ACHN (cell line): ENCODE results near the gene MPZL1.

Source experiments
- DNase-seq: peaks from one replicate; pipeline ENCODE4 v3.0.0-alpha.2; 2015
- in situ Hi-C: cut with HindIII; loops from 2 replicates; pipeline ENCODE4 v1.10.0; 2017; ENCODE audit warnings: low sequenced_read_pairs, low pct_ligation_motif_present, low pct_unique_long_range_greater_than_20kb

The MPZL1 gene

DNA sequence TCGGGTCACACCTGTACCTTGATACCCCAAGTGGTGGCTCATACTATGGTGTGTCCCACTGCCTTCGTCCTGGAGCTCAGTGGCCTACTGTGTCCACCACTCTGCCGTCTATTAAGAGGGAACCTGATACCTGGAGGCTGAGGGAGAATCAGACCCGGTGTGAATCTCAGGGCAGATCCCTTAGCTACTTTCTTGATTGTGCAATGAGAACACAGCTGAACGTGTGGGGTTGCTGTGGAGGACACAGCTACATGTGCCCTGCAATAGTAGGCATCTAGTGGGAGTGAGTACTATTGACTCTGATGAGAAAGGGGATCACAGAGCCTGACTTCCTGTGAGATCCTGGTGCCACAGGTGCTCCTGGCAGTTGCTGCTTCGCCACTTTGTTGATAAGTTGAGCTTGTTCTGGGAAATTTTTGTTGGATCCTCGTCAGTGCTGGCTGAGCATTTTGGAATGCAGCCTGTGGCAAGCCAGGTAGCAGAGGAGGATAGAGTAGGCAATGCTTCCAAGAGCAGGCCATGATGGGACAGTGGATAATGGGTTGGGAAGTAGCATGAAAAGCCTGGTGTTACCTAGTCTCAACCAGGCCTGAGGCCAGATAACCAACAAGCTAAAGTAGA, 28.2 kb upstream of the MPZL1 start:
- no peak for DNase-seq
- in situ Hi-C loops, result no loop called here

DNA sequence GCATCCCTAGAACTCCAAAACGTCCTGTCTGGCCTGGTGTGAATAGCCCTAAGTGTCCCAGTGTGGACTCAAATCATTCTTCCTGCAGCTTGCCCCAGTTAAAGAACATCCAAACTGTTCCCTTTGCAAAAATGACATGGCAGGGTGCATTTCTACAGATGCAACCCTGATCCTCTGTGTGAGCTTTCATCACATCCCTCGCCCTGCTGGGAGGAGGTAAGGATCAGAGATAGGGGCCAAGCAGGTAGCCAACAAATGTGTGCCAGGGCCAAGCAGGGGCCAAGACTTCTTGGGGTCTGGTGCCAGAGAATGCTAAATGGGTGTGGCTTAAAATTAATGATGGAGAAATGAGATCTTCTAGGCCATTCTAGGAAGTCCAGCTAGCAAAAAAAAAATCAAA, 27.1 kb upstream of the MPZL1 start:
- in situ Hi-C loops, result no loop called here
- DNase-seq, result no peak

DNA sequence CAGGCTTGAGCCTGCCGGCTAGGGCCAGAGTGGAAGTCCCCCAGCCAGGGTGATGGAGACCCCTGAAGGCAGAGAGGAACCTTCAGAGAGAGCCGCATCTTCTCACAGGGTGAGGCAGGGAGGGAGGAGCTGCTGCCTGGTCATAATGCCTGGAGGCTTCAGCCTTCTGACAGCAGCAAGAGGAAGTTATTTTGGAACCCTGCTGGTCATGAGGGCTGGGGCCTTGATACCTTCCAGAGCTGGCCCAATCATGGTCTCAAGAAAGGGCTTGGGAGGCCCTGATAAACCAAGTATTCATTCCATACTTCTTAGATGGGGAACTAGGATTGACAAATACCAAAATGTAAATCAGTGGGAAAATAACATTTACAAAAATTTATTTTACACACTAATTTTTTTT, 26.6 kb upstream of the MPZL1 start:
- in situ Hi-C loops, result no loop called here
- no peak for DNase-seq

DNA sequence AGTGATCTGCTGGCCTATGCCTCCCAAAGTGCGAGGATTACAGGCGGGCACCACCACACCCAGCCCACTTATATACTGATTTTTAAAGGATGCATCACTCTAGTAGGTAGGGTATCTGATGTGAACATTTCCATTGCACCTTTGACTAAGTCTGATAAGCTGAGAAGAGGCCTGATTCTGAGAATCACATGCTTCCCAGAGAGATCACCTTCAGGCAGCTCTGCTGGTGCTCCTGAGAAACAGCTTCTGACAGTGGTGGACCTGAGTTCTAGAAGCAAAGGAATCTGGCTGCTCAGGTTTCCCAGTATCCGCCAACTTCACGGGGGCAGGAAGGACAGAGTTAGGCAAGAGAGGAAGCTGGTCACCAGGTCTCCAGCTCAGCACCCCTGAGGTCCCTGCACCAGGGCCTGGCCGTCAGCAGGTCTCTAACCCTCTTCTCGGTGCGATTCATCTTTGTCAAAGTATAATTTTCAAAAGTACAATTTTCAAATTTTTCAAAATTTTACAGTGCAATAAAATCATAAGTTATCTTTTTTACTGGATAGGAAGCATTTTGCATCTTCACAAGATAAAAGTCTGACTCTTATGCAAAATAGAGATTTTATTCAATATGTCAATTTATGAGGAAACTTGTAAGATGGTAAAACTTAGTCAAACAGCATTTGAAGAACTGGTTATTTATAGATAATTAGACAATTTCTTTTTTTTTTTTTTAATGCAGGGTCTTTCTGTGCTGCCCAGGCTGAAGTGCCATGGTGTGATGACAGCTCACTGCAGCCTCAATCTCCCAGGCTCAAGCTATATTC, 25.8 kb upstream of the MPZL1 start:
- no peak for DNase-seq
- in situ Hi-C loops, result no loop called here

DNA sequence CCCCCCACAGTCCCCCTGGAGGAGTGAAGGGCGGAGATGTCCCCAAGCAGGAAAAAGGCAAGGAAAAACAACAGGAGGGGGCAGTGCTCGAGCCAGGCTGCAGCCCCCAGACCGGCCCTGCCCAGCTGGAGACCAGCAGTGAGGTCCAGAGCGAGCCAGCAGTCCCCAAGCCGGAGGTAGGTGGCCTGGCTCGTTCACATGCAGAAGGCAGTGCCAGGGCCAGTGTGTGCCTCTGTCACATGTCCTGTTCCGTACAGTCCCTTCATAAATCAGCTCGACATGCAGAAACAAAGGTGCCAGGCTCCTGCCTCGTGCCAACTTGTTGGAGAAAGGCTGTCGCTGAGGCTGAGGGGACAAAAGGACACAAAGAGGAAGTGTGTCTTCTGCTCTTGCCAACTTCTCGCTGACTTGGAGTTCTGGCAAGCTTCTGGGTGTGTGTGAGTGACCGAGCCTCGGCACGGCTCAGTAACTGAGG, 24.1 kb upstream of the MPZL1 start:
- DNase-seq, result no peak
- in situ Hi-C loops, result no loop called here

DNA sequence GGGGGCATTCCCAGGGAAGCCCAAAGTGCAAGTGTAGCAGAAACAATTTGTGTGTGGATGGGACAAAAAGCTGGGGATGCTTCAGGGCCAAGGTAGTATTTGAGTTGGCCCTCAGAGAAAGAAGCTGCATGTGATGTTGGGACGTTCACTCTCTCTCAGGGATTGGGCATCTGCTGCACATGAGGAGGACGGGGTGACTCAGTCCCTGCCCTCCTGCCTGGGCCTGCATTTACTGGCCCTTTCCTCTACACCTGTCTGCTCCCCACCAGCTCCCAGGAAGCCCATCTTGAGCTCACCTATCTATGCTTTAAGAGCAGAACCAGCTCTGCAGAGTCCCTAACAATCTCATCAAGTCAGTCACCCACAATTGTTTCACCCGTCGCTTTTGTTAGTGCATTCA, 23.5 kb upstream of the MPZL1 start:
- no peak for DNase-seq
- in situ Hi-C loops, result no loop called here

DNA sequence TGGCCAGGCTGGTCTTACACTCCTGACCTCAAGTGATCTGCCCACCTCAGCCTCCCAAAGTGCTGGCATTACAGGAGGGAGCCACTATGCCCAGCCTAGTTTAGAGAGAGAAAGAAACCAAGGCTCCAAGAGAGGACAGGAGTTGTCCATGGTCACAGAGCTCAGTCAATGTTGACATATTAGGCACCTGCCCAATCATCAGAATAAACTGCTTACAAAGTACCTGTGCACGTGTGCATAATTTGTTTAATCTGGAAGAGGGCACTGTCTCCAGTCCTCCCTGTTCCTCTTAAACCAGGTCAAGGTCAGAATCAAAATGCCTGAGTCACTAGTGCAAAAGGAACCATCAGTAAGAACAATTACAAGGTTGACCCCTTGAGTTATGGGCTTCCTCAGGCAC, 20.3 kb upstream of the MPZL1 start:
- in situ Hi-C loops, result no loop called here

DNA sequence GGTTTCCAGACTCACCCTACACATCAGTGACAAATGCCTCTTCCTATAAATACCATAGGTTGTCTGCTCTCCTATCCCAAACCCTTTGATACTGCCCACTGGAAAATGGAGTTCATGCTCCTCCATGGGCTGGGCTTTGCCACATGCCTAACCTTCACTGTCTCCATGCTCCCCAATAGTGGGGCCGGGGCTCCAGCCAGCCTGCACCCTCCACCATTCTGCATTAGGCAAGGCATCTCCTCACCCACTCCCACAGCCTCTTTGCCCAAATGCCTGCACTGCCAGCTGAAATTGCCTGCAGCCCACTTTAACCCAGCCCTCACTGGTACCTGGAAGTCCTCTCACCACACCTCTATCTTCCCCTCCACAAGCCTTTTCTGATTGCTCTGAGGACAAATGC, 18.2 kb upstream of the MPZL1 start:
- DNase-seq, result no peak
- in situ Hi-C loops, result no loop called here

More for the DNA sequence above, 20.3 kb upstream of the MPZL1 start:
- DNase-seq, result no peak

DNA sequence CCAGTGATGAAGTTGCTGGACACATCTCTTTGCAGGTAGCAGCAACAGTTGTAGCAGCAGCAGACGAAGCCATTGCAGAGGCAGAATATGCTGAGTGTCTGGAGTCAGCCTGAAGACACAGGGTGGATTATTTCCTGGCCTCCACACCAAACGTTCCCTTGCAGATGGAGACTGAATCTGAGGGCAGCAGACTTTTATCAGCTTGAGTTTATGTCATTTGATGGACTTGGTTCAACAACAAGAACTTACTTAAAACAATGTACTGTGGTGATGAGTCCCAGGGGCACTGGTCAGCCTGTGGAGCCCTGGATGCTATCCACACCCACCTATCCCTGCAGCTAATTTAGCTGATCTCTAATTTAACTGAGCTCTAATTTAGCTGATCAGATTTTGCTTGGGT, 17.1 kb upstream of the MPZL1 start:
- DNase-seq, result no peak
- in situ Hi-C loops, result no loop called here

DNA sequence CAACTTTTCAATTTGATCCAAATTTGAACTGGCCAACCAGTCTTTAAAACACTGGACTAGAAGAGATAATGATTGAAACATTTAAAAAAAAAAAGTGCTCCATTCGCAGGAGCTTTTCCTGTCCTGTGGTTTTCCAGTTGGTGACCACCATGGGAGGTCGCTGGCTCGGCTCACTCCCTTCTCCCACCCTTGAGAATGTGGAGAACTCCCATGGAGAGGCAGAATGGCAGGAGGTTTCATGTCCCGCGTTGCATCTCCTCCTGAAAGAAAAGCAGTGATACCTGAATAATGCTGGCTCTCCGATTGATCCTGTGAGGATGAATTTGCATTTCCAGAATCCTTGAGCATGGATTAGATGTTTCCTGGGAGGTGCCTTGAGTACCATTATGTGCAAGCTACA, 16.5 kb upstream of the MPZL1 start:
- DNase-seq, result no peak
- in situ Hi-C loops, result no loop called here

DNA sequence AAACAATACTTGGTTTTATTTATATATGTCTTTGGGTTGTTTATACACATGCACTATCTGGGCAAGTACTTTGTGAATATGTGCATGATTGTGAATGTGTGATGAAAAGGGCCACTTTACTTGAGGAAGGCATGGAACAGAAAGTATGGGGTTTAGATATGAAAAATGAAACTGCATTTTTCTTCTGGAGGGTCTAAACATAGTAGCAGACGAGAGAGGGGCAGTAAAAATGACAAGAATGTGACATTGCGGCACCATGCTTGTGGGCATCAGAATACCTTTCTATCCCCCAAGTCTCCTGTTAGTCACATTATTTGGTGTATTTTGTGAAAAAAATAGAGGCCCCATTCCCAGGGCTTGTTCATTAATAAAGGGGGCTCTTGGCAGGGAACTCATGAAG, 15.4 kb upstream of the MPZL1 start:
- DNase-seq, result no peak
- in situ Hi-C loops, result no loop called here

DNA sequence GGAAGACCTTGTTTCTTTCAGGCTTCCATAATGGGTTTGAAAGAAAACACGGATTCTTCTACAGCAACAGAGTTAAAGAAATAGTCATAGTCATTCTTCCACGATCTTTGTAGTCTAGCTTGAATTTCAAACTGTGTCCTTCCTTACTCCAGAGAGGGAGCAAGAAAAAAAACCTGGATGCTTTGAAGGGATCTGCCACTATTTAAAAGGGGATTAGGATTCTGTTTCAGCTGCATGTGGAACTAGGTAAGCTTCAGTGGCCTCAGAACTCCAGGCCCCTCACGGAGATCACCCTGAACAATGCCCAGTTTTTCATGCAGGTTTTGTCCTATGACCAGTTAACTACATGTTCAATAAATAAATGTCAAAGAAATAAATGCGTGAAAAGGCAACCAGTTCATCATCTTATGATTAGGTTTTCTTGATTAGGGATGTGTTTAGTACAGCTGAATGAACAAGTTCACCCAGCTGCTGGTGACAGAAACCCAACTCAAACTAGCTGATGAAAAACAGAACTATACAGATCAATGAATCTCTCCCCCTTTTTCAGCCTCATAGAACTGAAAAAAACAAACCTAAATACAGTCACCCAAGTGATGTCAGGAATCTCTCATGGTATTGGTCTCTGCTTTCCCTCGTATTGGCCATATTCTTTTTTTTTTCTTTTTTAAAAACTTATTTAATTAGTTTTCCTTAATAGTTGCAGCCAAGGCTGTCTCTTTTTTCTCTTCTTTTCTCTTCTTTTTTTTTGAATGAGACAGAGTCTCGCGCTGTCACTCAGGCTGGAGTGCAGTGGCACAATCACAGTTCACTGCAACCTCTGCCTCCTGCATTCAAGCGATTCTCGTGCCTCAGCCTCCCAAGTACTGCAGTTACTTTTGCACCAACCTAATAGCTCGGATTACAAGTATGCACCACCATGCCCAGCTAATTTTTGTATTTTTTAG, 14.6 kb upstream of the MPZL1 start:
- in situ Hi-C loops, result no loop called here
- no peak for DNase-seq

DNA sequence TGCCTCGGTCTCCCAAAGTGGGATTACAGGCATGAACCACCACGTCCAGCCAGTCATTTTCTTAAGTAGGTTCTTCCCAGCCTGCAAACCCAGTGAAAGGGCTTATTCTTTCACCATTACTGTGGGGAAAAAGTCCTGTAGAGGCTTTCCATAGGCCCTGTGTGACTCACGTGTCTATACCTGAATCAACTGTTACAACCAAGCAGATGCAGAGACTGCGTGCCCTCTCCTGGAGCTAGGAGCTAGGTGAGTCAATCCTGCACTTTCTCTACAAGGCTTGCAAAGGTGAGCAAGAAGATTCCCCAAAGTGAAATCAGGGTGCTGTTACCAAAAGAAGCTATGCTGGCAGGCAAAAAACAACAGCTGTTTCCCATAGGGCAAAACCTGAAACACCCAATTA, 13.8 kb upstream of the MPZL1 start:
- DNase-seq, result no peak
- in situ Hi-C loops, result no loop called here

DNA sequence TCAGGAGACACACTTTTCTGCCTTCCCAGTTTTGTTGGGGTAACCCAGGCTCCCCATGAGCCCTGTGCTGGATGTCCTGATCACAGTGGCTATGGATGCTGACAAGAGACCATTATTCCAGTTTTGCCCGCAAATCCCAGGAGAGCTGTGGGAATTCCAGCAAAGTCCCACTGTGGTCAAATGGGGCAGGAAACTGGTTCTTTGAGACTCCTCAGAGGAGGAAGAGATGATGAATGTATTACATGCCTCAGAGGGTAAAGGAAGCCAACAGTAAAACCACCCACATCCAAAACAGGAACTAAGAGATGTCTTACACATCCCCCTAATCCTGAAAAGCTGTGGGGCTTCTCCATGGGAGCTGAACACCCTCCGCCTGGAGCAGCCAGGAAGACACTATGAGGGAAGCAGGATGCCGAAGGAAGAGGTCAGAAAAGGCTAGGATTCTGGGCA, 12.8 kb upstream of the MPZL1 start:
- in situ Hi-C loops, result no loop called here
- DNase-seq, result no peak

DNA sequence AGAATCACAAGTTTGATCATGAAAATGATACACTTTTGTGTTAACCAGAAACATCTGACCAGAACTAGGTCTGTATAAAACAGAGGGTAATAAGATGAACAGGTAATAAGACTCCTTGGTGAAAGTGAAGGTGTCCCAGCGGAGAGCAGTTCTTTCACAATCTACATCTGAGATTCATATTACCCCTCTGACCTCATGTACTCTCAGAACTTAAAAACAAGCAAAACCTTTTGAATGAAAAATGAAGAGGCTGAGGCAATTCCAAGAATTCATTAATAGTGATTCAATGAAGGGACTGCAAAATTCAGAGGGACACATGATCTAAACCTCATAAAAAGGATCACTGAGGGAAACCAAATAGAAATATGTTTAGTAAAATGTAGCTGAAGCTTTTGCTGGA, 10.9 kb upstream of the MPZL1 start:
- DNase-seq, result no peak
- in situ Hi-C loops, result no loop called here

DNA sequence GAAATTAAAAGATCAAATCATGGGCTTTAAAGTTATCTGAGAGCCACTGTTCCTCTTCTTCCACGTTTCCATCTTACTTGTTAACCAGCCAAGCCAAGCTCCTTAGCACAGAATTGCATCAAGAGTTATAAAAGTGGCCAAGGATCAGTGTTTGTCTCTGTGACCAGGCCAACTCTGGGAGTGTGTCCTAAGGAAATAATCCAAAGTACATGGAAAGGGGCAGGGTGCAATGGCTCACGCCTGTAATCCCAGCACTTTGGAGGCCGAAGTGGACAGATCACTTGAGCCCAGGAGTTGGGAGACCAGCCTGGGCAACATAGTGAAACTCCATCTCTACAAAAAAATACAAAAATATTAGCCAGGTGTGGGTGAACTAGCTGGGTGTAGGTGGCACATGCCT, 10.0 kb upstream of the MPZL1 start:
- in situ Hi-C loops, result no loop called here

DNA sequence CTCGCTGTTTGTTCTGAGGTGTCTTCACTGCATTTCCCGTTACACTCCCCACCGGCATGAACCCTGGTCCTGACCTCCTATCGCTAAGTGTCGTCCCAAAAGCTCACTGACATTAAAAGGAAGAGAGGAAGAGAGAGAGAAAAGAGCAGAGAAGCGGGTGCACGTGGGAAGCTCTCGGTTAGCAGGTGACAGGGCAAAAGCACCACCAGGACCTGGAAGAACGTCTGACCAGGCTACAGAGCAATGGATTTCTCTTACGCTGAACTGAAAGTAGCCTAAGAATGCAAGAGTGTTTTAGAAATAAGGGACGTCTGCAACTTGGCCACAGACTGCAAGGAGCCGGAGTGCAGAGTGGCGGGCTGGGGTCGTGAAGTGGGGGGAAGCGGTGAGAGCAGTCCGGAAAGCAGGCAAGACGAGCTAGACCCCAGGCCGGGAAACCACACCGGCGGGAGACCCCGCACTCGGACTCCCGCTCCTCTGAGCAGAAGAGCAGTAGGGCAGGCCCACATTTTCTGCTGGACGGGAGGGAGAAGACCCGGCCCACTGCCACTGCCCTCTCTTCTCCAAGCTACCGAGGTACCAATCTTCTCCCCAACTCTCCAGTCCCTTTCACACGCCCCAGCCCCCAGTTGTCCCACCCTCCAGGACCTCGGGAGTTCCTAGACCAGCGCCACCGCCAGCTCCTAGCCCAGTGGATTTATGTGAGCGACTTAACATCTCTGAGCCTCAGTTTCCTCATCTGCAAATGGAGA, 8.3 kb upstream of the MPZL1 start:
- in situ Hi-C loops, result no loop called here
- DNase-seq, result no peak

More for the DNA sequence above, 10.0 kb upstream of the MPZL1 start:
- no peak for DNase-seq

DNA sequence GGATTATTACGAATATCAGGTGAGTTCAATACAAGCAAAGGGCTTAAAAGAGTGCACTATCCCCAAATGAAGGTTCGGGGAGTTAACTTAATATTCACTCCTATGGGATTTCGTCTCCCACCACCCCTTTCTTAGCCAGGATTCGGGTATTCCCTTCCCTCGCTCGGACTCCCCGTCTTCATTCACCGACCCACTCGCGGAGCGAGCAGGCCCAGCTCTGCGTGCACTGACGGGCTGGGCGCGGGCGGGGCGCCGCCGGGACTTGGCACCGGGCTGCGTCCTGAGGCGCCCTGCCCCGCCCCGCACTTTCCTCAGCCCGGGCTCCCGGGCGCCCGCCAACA, 7.7 kb upstream of the MPZL1 start:
- in situ Hi-C loops, result no loop called here
- DNase-seq, result peak; percentile 89
